Keratinocyte (primary cell): ENCODE results near the gene GYPA. TPM values are rescaled to one million over a fixed set of nuclear protein-coding genes. Genes with fewer than 3 reads are reported as not detected.
"Not testable (repeated sequence)": the region's sequence is repeated elsewhere in the genome, so short reads cannot be mapped to it uniquely, and the experiment has no call there.

ENCODE experiments used
- DNase-seq: peaks from one replicate; pipeline ENCODE4 v3.0.0-alpha.2; 2011; ENCODE audit warnings: low read depth, missing footprints, low spot score
- FAIRE-seq: peaks from 2 replicates; lab custom pipeline; 2011; peaks lifted over from hg19 to GRCh38; lab: Jason Lieb, UNC
- H2AFZ ChIP-seq: 2 replicates; pipeline ENCODE4 v1.6.0; 2012; ENCODE audit warnings: low read length, control low read depth, inconsistent platforms; ENCODE audit not compliant: control insufficient read depth
- H3K27ac ChIP-seq: 2 replicates; pipeline ENCODE4 v1.5.1; 2011; ENCODE audit warnings: low read length; ENCODE audit not compliant: control insufficient read depth, insufficient read depth
- H3K27me3 ChIP-seq: 3 replicates; pipeline ENCODE4 v1.6.0; 2011; ENCODE audit warnings: low read length; ENCODE audit not compliant: control insufficient read depth, insufficient read depth; ENCODE audit errors: extremely low read depth
- H3K36me3 ChIP-seq, 2 experiments: 2 replicates in 1 of 2; 3 replicates in 1 of 2; pipeline ENCODE4 v1.5.1; 2011; ENCODE audit warnings: low read length in 2 of 2, mild to moderate bottlenecking in 1 of 2; ENCODE audit not compliant: control insufficient read depth in 2 of 2, insufficient read depth in 2 of 2; ENCODE audit errors: extremely low read depth in 1 of 2
- H3K4me1 ChIP-seq: 3 replicates; pipeline ENCODE4 v1.5.1; 2011; ENCODE audit warnings: low read length; ENCODE audit not compliant: control insufficient read depth, insufficient read depth; ENCODE audit errors: extremely low read depth
- H3K4me2 ChIP-seq: 3 replicates; pipeline ENCODE4 v1.6.0; 2011; ENCODE audit warnings: low read depth, low read length; ENCODE audit not compliant: control insufficient read depth, insufficient read depth; ENCODE audit errors: extremely low read depth
- H3K4me3 ChIP-seq, 3 experiments: fragments of 200-600 bp in 1 of 3; sonication (generic) in 1 of 3; 2 replicates in 2 of 3; 3 replicates in 1 of 3; pipeline ENCODE4 v1.5.1; 2011 to 2016; ENCODE audit warnings: low read length in 3 of 3, mild to moderate bottlenecking in 3 of 3, control low read depth in 2 of 3, inconsistent platforms in 1 of 3, low read depth in 1 of 3, mixed read lengths in 1 of 3, mixed run types in 1 of 3, moderate library complexity in 1 of 3; ENCODE audit not compliant: control insufficient read depth in 2 of 3, insufficient read depth in 2 of 3; ENCODE audit errors: extremely low read depth in 1 of 3
- H3K79me2 ChIP-seq: 2 replicates; pipeline ENCODE4 v1.6.0; 2012; ENCODE audit warnings: low read length; ENCODE audit not compliant: control insufficient read depth, insufficient read depth
- H3K9ac ChIP-seq: 3 replicates; pipeline ENCODE4 v1.6.0; 2011; ENCODE audit warnings: low read length; ENCODE audit not compliant: control insufficient read depth, insufficient read depth; ENCODE audit errors: extremely low read depth
- H3K9me1 ChIP-seq: 3 replicates; pipeline ENCODE4 v1.6.0; 2011; ENCODE audit warnings: low read length; ENCODE audit not compliant: control insufficient read depth, insufficient read depth; ENCODE audit errors: extremely low read depth
- H3K9me3 ChIP-seq: 2 replicates; pipeline ENCODE4 v1.5.1; 2012; ENCODE audit warnings: low read depth, low read length; ENCODE audit not compliant: control insufficient read depth
- H4K20me1 ChIP-seq: 3 replicates; pipeline ENCODE4 v1.6.0; 2011; ENCODE audit warnings: low read length; ENCODE audit not compliant: control insufficient read depth, insufficient read depth; ENCODE audit errors: extremely low read depth
- CTCF ChIP-seq, 3 experiments: IDR thresholded peaks in 1 of 3; conservative IDR thresholded peaks in 1 of 3; optimal IDR thresholded peaks in 1 of 3; 2 replicates in 2 of 3; 3 replicates in 1 of 3; pipeline versions ENCODE3 to v1.5.1; 2011; ENCODE audit warnings: low read length in 3 of 3, mild to moderate bottlenecking in 3 of 3, moderate library complexity in 2 of 3, control low read depth in 1 of 3, inconsistent platforms in 1 of 3; ENCODE audit not compliant: insufficient read depth in 2 of 3; ENCODE audit errors: extremely low read depth in 1 of 3
- EZH2 ChIP-seq: IDR thresholded peaks from one replicate; pipeline ENCODE4 v1.6.1; 2012; ENCODE audit warnings: inconsistent platforms, mild to moderate bottlenecking, low read length, moderate library complexity
- dilution Hi-C: fragments of 300-500 bp; cut with MboI; formaldehyde crosslinking; loops from one replicate; pipeline ENCODE4 v1.7.0; 2020; ENCODE audit warnings: low sequenced_read_pairs; ENCODE audit not compliant: extremely low pct_ligation_motif_present
- polyA plus RNA-seq, 5 experiments: library from polyadenylated mRNA; depleted of rRNA in 3 of 5; stranded (reverse) in 3 of 5; stranded (forward) in 1 of 5; unstranded in 1 of 5; fragments of >200 nt; gene quantifications; 1 replicate in 1 of 5; 2 replicates in 3 of 5; 3 replicates in 1 of 5; pipeline versions ENCODE4 v1.2.1 to v1.2.3, GENCODE V29; 2011 to 2012; ENCODE audit warnings: missing spikeins in 2 of 5, low read depth in 1 of 5, low replicate concordance in 1 of 5

The GYPA gene
- polyA plus RNA-seq, 1 donor (not counting 4 experiments of a cell fraction or from before 2014, with no cell fraction given): not detected

- dilution Hi-C loops, H3K4me1 ChIP-seq, H3K4me3 ChIP-seq, H3K9ac ChIP-seq, H3K36me3 ChIP-seq, DNase-seq, H3K79me2 ChIP-seq, H3K27me3 ChIP-seq, H2AFZ ChIP-seq, H3K27ac ChIP-seq, H3K4me2 ChIP-seq, H3K9me3 ChIP-seq, H4K20me1 ChIP-seq, H3K9me1 ChIP-seq: not testable (repeated sequence)
- TF ChIP-seq CTCF (optimal IDR thresholded peaks at IDR 0.05 in 1 of 3, IDR thresholded peaks at IDR 0.05 in 1 of 3, conservative IDR thresholded peaks at IDR 0.05 in 1 of 3; ENCODE audit: extremely low read depth in 1 of 3, insufficient read depth in 2 of 3, low read length in 3 of 3): peak in 2 of 3 experiments; percentile 46 to 65
- peak; percentile 23 for FAIRE-seq
Measured at GRCh38 chr4:144142690-144143326, 2.3 kb upstream of the GYPA start.

GRCh38 chr4:144141493-144141892 is 975 bp upstream of the GYPA start:
- dilution Hi-C loops: no loop called here
- Histone ChIP-seq H3K36me3 (no peaks in the 10 kb centered on the region), H3K27ac (no peak overlapping the region), H4K20me1 (no peaks in the 10 kb centered on the region), H3K27me3 (no peaks in the 10 kb centered on the region), H3K4me2 (no peak overlapping the region), H3K4me1 (no peaks in the 10 kb centered on the region), H3K9ac (no peak overlapping the region), H3K9me3 (no peaks in the 10 kb centered on the region), H3K4me3 (no peak overlapping the region), H2AFZ (no peak overlapping the region), H3K79me2 (no peaks in the 10 kb centered on the region), H3K9me1 (no peaks in the 10 kb centered on the region)
- FAIRE-seq (no peak), DNase-seq (no peak)
- TF ChIP-seq CTCF (optimal IDR thresholded peaks at IDR 0.05 in 1 of 3, IDR thresholded peaks at IDR 0.05 in 1 of 3, conservative IDR thresholded peaks at IDR 0.05 in 1 of 3; ENCODE audit: extremely low read depth in 1 of 3, insufficient read depth in 2 of 3, low read length in 3 of 3) (no peak), EZH2 (no peak)

GRCh38 chr4:144139991-144140390 is 527 bp downstream of the GYPA start:
- H3K4me1 ChIP-seq, dilution Hi-C loops, H3K4me3 ChIP-seq, H3K9ac ChIP-seq, H3K79me2 ChIP-seq, H3K4me2 ChIP-seq, H3K27ac ChIP-seq, H3K9me3 ChIP-seq, H3K9me1 ChIP-seq, H3K27me3 ChIP-seq, FAIRE-seq, H4K20me1 ChIP-seq, H3K36me3 ChIP-seq, H2AFZ ChIP-seq, DNase-seq: not testable (repeated sequence)

GRCh38 chr4:144139547-144139946 is 971 bp downstream of the GYPA start:
- H3K9me3 ChIP-seq, H3K4me3 ChIP-seq, H2AFZ ChIP-seq, H3K9me1 ChIP-seq, dilution Hi-C loops, H3K4me2 ChIP-seq, H4K20me1 ChIP-seq, H3K27ac ChIP-seq, H3K9ac ChIP-seq, H3K27me3 ChIP-seq, DNase-seq, H3K4me1 ChIP-seq, H3K36me3 ChIP-seq, FAIRE-seq, H3K79me2 ChIP-seq: not testable (repeated sequence)
